DMS114 treated with DMSO at 0.1 percent for 48 hours (cell line): Measurements from ENCODE around the gene TMEM125.

Source experiments
- DNase-seq: peaks from one replicate; lab custom pipeline; 2025; ENCODE audit not compliant: unreplicated experiment; lab: John Stamatoyannopoulos, UW

Gene TMEM125

GRCh38 chr1:43246466-43247213 lies 23.1 kb upstream of the TMEM125 start:
- no peak for DNase-seq

- no peak for DNase-seq
Observed at GRCh38 chr1:43247256-43247921, 22.4 kb upstream of the TMEM125 start.

DNA sequence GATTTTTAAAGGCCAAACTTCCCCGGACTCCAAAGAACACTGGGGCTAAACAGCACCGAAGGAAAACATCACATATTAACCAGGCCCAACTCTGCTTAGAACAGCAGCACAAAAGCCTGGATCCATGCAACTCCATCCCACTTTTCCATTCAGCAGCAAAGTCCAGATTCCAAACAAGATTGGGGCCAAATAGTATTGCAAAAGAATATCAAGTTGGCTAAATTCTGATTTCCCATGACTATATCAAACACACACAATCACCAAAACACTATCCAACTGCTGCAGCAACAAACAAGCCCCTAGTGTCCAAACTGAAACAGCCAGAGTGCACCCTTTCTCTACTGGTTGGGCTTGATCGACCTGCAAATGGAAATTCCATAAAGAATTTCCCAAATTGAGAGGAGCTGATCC lies 19.4 kb upstream of the TMEM125 start:
- no peak for DNase-seq

DNA sequence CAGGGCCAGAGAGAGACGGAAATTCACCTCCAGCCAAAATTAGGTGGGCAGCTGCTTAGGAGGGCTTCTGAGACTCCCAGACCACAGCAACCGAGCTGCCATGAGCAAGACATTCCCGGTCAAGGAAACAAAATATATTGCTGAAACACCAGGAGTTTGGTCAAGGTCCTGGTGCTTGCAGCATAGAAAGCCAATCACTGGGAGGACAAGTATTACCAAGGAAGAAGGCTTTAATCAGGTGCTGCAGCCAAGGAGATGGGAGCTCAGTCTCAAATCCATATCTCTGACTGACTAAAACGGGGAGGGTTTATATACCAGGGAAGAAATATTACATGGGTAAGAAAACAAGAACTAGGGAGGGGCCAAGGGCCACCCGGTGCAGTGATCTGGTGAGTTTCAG lies 18.8 kb upstream of the TMEM125 start:
- DNase-seq = no peak

- DNase-seq = no peak
Observed at GRCh38 chr1:43252225-43252624, 17.6 kb upstream of the TMEM125 start.

DNA sequence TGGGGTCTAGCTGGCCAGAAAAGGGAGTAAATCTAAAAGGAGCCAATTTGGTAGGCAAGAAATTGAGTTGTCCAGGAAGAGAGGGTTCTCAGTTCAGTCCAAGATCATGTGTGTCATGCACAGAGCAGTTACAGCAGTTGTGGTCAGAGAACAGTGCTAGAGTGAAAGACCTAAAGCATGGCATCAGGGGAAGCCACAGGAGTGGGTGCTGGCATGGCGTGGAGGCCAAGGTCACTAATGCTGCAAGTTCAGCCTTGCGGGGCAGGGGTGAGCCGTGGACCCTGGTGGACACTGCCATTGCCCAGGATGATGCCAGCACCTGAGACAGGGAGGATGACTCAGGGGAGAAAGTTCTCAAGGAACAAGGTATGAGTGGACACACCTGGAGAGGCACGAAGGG lies 16.6 kb upstream of the TMEM125 start:
- DNase-seq = no peak

- no peak for DNase-seq
Observed at GRCh38 chr1:43253876-43254275, 15.9 kb upstream of the TMEM125 start.

GRCh38 chr1:43255438-43256210 lies 14.2 kb upstream of the TMEM125 start:
- no peak for DNase-seq

DNA sequence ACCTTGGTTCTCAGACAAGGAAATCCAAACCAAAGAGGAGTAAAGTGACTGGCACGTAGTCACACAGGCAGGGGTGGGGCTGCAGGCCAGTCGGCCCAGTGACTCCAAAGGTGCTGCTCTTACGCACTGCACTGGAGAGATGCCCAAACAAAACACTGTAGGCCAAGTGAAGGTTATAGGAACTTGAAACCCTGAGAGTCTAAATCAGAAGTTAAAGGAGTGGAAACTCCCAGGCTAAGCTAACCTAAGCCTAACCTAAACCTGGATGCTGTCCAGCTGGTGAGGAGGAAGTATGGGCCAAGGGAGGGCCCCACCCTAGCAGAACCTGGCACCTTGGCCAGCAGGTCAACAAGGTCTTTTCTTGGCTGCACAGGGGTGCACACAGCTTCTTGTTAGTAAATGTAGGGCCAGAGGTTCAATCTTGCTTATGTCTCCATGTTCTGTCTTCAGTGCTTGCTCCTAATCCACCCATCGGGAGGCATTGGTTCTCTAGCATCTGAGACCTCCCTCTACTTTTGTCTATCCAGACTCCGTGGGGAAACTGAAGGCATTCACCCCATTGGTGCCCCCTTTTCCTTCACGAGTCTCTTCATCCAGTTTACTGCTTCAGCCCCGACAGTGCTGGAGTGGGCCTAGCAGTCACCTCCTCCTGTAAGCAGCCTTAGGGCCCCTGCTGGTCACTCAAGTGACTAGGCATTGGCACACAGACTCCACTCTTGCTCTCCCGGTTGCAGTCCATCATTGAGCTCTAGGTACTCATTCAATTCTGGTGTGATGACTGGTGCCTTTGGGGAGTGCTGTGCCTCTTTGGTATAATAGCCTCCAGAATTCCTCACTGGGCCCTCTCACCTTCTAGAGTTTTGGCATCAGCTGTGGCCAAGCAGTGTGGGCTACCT lies 12.9 kb upstream of the TMEM125 start:
- DNase-seq = no peak

- no peak for DNase-seq
Observed at GRCh38 chr1:43258370-43258769, 11.4 kb upstream of the TMEM125 start.

DNA sequence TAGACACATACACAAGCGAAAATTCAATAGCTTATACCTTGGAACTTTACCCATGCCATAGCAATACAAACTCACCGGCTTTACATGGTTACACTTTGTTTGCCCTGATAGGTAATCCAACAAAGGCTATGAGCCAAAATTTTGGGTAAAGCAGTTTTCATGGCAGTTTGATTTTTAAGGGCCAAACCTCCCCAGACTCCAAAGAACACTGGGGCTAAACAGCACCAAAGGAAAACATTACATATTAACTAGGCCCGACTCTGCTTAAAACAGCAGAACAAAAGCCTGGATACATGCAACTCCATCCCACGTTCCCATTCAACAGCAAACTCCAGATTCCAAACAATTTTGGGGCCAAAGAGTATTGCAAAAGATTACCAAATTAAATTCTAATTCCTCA lies 4.4 kb upstream of the TMEM125 start:
- no peak for DNase-seq

- DNase-seq = no peak
Observed at GRCh38 chr1:43266881-43267280, 2.9 kb upstream of the TMEM125 start.

DNA sequence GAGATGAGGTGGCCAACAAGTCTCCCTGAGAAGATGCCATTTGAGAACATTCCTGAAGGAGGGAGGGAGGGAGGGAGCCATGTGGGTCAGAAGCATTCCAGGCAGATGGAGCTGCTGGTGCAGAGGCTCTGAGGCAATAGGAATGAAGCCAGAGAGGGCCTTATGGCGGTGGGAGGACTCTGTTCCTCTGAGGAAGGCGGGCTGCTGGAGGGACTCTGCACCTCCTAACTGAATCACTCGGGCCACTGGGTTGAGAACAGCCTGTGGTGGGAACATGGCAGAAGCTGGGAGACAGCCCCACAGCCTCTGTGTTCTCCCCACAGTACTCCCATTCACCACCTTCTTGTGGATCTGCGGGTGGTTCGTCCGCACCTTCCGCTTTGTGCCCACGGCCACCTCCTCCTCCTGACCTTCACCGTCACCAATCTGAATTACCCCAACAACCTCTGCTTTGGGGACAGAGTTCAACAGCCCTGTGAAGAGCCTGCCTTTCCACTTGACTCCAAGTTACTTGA lies 2.4 kb upstream of the TMEM125 start:
- DNase-seq = no peak

DNA sequence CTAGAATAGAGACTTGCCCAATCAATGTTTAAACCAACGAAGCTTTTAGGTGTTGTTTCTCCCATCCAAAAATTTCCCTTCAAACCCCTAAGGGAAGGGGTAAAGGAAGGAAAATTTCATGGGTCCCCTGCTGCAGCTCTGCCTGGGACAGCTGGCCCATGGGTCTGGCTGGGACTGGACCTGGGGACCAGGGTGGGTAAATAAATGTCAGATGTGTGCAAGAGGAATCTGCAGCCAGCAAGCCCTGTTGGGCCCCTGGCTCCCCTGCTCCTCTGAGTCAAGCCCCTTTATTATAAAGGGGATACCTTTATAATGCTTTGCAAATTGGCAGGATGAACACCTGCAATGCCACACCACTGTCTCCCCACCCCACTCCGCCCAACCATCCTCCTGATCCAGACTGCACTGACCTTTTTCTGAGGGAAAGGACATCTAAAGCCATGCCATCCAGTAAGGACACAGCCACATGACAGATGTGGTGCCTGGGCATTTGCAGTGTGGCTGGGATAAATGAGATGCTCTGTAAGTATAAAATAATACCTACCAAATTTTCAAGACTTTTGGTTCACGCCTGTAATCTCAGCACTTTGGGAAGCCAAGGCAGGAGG lies 1.9 kb upstream of the TMEM125 start:
- DNase-seq = no peak

GRCh38 chr1:43270421-43271095 lies 775 bp downstream of the TMEM125 start:
- DNase-seq = no peak

DNA sequence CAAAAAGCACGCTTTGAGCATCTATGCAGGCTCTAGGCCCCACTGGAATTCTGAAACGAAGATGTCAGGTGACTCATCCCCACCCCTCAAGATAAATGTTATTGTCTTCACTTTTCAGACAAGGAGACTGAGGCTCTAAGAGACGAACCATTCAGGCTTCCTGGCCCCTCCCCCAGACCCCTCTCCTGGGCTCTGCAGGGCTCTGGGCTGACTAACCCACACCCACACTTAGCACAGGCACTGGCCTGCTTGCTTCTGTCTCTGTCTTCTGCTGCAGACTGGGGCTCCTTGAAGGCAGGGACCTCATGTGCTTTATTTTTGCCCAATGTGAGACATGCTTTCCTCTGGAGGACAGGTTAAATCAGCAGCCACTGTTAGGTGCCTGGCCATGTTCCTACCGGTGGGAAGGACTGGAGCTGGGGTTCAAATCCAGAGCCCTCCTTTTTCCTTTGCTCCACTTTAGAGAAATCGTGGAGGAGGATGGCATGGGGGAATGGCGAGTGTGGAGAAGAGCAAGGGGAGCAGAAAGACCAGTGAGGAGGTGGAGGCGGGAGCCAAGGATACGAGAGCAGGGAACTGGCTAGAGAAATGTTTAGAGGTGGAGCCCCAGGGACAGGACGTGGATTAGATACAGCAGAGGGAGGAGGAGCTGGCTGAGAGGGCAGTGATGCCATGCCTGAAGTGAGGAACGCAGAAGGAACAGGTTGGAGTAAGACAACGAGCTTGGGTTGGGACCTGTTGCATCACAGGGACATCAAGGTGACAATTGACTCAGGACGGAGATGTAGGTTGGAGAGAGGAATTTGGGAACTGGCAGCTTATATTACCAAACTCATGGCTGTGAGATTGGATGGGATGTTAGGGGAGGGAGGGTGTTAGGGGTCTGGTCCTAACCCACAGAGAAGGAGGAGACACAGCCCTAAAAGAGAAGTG lies 1.7 kb downstream of the TMEM125 start:
- DNase-seq = no peak

DNA sequence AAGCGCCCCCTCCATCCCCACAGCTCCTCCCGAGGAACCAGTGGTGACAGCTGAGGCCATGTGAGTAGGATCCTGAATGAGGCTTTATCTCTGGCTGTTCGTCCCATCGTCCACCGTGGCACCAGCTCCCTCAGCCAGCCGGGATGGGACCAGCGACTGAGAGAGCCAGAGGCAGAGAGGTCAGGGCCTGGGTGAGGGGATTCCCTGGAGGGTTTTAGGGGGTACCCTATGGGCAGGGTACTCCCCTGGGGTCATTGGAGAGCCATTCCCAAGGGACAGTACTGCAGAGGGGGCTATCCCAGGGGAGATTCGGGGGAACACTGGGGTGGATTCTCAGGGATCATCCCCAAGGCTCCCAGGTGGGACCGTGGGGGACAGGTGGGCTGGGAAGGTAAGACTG lies 2.4 kb downstream of the TMEM125 start:
- no peak for DNase-seq
